C4-2B (cell line): Measurements from ENCODE around the gene RIMS1.

Experiments
- H3K27ac ChIP-seq: fragments of 450-650 bp; 2 replicates; pipeline ENCODE4 v1.5.1; 2017
- CTCF ChIP-seq: fragments of 450-650 bp; conservative IDR thresholded peaks from 2 replicates; pipeline ENCODE4 v1.5.1; 2017; ENCODE audit warnings: mild to moderate bottlenecking
- ZFX ChIP-seq: fragments of 450-650 bp; IDR thresholded peaks from 2 replicates; pipeline ENCODE4 v1.6.1; 2017

The RIMS1 gene

GRCh38 chr6:72416744-72417465 is 530.6 kb downstream of the RIMS1 start:
- TF ChIP-seq ZFX (no peak), CTCF (no peak)
- H3K27ac ChIP-seq: no peak overlapping the region

- TF ChIP-seq ZFX (no peak), CTCF (no peak)
- H3K27ac ChIP-seq: no peak overlapping the region
Measured at GRCh38 chr6:72417759-72418158, 531.4 kb downstream of the RIMS1 start.

GRCh38 chr6:72418495-72418894 is 532.1 kb downstream of the RIMS1 start:
- TF ChIP-seq CTCF (no peak), ZFX (no peak)
- H3K27ac ChIP-seq: no peak overlapping the region

GRCh38 chr6:72419966-72420365 is 533.6 kb downstream of the RIMS1 start:
- H3K27ac ChIP-seq: no peak overlapping the region
- TF ChIP-seq CTCF (no peak), ZFX (no peak)

GRCh38 chr6:72420409-72420808 is 534.1 kb downstream of the RIMS1 start:
- TF ChIP-seq ZFX: no peak
- TF ChIP-seq CTCF: no peak
- no peak overlapping the region for H3K27ac ChIP-seq

GRCh38 chr6:72421387-72421786 is 535.0 kb downstream of the RIMS1 start:
- no peak overlapping the region for H3K27ac ChIP-seq
- TF ChIP-seq CTCF (no peak), ZFX (no peak)

GRCh38 chr6:72422171-72422570 is 535.8 kb downstream of the RIMS1 start:
- H3K27ac ChIP-seq: no peak overlapping the region
- TF ChIP-seq ZFX (no peak), CTCF (no peak)
